ENCODE measurements around the gene CRB2.

DNA sequence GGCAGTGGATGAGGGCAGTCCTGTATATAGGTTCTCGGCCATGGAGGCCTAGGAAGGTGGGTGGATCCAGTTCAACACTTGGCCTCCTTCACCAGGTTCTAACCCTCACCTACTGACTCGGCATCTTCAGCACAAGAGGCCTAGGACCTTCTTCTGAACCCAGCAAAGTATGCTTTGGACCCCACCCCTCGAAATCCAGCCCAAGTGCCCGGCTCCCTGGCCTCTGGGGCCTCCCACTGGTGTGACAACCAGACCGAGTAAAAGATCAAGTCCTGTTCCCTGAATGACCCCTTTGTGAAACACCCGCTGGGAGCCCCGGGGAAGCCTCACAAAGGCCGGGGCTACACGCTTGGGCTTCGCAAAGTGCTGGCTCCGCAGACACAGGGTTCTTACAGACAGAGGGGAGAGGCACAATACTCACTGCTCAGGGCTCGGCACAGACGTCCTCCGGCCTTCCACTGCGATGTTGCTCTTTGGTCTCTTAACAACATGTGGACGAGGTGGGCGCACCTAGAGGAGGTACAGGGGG, 47.0 kb downstream of the CRB2 start:
- TF ChIP-seq, protein P1, sequence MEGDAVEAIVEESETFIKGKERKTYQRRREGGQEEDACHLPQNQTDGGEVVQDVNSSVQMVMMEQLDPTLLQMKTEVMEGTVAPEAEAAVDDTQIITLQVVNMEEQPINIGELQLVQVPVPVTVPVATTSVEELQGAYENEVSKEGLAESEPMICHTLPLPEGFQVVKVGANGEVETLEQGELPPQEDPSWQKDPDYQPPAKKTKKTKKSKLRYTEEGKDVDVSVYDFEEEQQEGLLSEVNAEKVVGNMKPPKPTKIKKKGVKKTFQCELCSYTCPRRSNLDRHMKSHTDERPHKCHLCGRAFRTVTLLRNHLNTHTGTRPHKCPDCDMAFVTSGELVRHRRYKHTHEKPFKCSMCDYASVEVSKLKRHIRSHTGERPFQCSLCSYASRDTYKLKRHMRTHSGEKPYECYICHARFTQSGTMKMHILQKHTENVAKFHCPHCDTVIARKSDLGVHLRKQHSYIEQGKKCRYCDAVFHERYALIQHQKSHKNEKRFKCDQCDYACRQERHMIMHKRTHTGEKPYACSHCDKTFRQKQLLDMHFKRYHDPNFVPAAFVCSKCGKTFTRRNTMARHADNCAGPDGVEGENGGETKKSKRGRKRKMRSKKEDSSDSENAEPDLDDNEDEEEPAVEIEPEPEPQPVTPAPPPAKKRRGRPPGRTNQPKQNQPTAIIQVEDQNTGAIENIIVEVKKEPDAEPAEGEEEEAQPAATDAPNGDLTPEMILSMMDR (IDR thresholded peaks at IDR 0.05; ENCODE audit: poor library complexity) = no peak
- TF ChIP-seq EZH2 (IDR thresholded peaks at IDR 0.05; ENCODE audit: borderline replicate concordance) (no peak), EZH2phosphoT487 (IDR thresholded peaks at IDR 0.05; ENCODE audit: low read depth, severe bottlenecking, unreplicated experiment) (no peak)
